HG03175 (cell line): Measurements from ENCODE around the gene LHX2.
A peak's percentile ranks its signal among the peaks of the same experiment; 100 is the strongest.

ENCODE experiments used
- ATAC-seq: cut with Tn5 transposase; IDR thresholded peaks from one replicate; pipeline ENCODE4 v1.9.1; 2021; ENCODE audit warnings: mild to moderate bottlenecking, moderate library complexity; ENCODE audit not compliant: unreplicated experiment

LHX2 gene

GRCh38 chr9:124052401-124052800 lies 40.8 kb downstream of the LHX2 start:
- no peak for ATAC-seq

DNA sequence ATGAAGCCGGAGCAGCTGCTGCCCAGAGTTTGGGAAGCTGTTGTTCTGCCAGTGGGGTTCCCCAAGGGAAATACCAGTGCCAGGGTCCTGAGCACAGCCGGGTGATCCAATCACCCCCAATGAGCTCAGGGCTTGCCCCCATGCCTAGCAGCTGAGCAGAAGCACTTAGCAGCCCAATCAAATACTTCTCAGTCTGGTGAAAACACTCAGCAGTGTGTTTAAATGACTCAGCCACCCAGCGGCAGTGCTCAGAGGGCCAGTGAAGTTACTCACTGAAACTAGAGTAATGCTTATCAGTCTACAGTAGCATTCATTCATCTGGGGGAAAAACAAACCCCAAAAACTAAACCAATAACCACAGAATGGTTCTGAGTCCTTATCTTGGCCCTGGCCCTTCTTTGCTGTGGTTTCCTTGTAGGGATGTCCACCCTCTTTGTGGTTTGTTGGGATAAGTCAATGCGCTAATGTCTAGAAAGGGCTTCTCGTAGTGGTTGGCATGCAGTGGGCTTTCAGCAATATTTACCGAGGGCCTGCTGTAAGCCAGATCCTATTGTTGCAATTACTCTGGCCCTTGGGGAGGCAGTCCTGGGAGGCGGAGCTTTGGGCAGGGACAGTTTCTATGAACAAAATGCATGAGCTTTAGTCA lies 43.1 kb downstream of the LHX2 start:
- ATAC-seq, result peak; percentile 94

GRCh38 chr9:124060844-124061605 lies 49.5 kb downstream of the LHX2 start:
- no peak for ATAC-seq

- no peak for ATAC-seq
These were observed 50.6 kb downstream of the LHX2 start for GRCh38 chr9:124062172-124062571.

- no peak for ATAC-seq
These were observed 55.4 kb downstream of the LHX2 start for GRCh38 chr9:124066783-124067577.

- ATAC-seq, result no peak
These were observed 56.7 kb downstream of the LHX2 start for GRCh38 chr9:124068251-124068650.

DNA sequence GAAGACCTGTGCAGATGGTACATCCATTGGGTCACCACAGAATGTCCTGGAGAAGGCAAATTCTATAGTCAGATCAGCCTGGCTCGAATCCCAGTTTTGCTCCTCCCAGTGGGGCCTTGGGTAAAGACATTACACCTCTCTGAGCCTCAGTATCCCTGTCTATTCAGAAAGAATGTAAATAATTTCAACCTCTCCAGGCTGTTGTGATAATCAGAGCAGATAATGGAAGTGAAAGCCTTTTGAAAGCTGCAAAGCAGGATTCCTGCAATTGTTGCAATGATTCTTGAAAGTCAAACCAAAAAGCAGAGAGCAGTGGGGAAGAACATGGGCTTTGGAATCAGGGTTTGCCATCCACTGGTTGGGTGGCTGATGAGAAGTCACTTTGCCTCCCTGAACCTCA lies 63.2 kb downstream of the LHX2 start:
- no peak for ATAC-seq

DNA sequence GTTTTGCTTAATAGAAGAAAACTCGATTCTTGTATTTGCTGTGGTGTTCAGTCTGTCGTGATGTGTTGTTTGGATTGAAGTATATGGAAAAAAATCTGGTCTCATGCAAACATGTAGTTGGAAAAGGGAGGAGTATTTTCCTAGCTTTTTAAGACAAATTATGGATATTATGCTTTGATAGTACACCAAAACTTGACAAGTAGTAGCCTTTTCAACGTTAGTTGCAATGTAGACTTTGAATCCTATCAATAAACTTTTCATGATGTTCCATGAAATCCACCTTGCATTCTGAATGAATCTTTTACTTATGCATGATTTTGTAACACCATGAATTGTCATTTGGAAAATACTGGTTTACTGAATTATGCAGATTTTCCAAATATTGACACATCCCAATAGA lies 64.2 kb downstream of the LHX2 start:
- no peak for ATAC-seq

GRCh38 chr9:124077915-124078572 lies 66.5 kb downstream of the LHX2 start:
- ATAC-seq, result no peak

DNA sequence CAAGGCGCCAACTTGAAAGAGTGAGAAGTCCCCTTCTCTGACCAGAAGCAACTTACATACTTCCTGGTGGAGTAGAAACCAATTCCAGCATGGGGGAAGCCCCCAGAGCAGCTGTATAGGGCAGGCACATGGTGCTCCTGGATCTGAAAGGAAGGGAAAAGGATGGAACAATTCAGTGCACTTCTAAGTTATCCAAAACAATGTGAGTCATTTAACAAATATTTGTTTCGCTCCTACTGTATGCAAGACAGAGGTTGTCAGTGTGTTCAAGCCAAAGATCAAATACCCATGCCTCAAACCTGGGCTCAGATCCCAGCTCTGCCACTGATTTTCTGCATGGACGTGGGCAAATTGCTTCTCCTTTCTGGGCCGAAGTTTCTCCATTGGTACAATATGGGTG lies 67.1 kb downstream of the LHX2 start:
- ATAC-seq, result no peak

DNA sequence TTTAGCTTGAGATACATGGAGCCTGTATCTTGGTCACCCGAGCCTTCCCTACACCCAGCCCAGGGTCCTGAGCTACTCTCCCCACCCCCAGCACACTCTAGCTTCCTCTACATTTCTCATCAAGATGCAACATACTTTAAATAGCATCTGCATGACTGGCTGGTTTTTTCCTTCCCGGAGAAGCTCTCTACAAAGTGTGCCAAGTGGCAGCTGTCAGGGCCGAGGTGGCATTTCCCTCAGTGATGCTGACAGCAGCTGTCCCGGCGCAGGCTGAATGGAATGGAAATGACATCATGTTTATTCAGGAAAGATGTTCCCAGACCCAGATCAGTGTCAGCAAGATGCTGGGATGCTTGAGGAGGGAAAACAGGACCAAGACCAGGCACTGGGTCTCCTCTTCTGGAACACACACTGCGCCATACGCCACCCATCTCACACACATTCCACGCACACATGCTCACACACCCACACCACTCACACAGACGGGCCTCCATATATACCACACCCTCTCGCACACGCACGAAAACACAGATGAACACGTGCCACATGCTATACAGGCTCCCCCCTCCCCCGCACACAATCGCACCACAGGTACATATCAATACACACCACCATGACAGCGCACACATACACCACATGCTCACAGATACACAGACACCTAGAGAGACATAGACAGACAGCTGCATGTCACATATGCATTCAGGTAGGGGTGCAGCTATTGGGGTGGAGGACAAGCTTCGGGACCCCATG lies 67.8 kb downstream of the LHX2 start:
- ATAC-seq, result no peak

DNA sequence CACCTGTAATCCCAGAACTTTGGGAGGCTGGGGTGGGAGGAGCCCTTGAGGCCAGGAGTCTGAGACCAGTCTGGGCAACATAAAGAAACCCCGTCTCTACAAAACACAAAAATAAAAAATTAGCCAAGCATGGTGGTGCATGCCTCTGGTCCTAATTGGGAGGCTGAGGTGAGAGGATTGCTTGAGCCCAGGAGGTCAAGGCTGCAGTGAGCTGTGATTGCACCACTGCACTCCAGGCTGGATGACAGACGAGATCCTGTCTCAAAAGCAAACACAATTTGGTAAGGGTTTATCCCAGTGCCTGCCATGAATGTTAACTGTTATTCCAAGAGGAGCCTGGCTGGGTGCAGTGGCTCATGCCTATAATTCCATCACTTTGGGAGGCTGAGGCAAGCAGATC lies 71.1 kb downstream of the LHX2 start:
- ATAC-seq, result no peak
